Midbrain (tissue), 1 donor: ENCODE measurements around the gene PRAMEF12.
"Not testable (repeated sequence)": the region's sequence is repeated elsewhere in the genome, so short reads cannot be mapped to it uniquely, and the experiment has no call there.

Experiments used
- DNase-seq: peaks from one replicate; lab custom pipeline; 2025; lab: John Stamatoyannopoulos, UW

PRAMEF12 gene

GRCh38 chr1:12773438-12773837 is at the start of gene PRAMEF12:
TSS of gene PRAMEF12 (plus strand) at chr1:12773738. CDS start at chr1:12774868, 1,130 bp downstream.
- no peak for DNase-seq

GRCh38 chr1:12728391-12728790 is 45.1 kb upstream of the PRAMEF12 start:
- no peak for DNase-seq

GRCh38 chr1:12730156-12730555 is 43.4 kb upstream of the PRAMEF12 start:
- no peak for DNase-seq

GRCh38 chr1:12731084-12731483 is 42.5 kb upstream of the PRAMEF12 start:
- DNase-seq: not testable (repeated sequence)

GRCh38 chr1:12734651-12735050 is 38.9 kb upstream of the PRAMEF12 start:
- DNase-seq: no peak

- no peak for DNase-seq
Measured at GRCh38 chr1:12738934-12739333, 34.6 kb upstream of the PRAMEF12 start.

GRCh38 chr1:12739613-12740012 is 33.9 kb upstream of the PRAMEF12 start:
- DNase-seq: no peak

- no peak for DNase-seq
Measured at GRCh38 chr1:12741946-12742345, 31.6 kb upstream of the PRAMEF12 start.

- no peak for DNase-seq
Measured at GRCh38 chr1:12745126-12745991, 28.2 kb upstream of the PRAMEF12 start.

GRCh38 chr1:12745992-12746323 is 27.6 kb upstream of the PRAMEF12 start, which contains the start of gene CFAP107:
TSS of gene CFAP107 (plus strand) at chr1:12746200. CDS start at chr1:12746431, 231 bp downstream.
- no peak for DNase-seq

- DNase-seq: no peak
Measured at GRCh38 chr1:12748778-12749355, 24.7 kb upstream of the PRAMEF12 start.

- DNase-seq: no peak
Measured at GRCh38 chr1:12754738-12755137, 18.8 kb upstream of the PRAMEF12 start.

- no peak for DNase-seq
Measured at GRCh38 chr1:12756273-12756672, 17.3 kb upstream of the PRAMEF12 start.

GRCh38 chr1:12756768-12757413 is 16.6 kb upstream of the PRAMEF12 start:
- no peak for DNase-seq

GRCh38 chr1:12757836-12758235 is 15.7 kb upstream of the PRAMEF12 start:
- no peak for DNase-seq

- no peak for DNase-seq
Measured at GRCh38 chr1:12760256-12760795, 13.2 kb upstream of the PRAMEF12 start.

- DNase-seq: no peak
Measured at GRCh38 chr1:12761781-12762180, 11.8 kb upstream of the PRAMEF12 start.

- DNase-seq: no peak
Measured at GRCh38 chr1:12762766-12763165, 10.8 kb upstream of the PRAMEF12 start.

- no peak for DNase-seq
Measured at GRCh38 chr1:12763479-12763878, 10.1 kb upstream of the PRAMEF12 start.

- no peak for DNase-seq
Measured at GRCh38 chr1:12764016-12764415, 9.5 kb upstream of the PRAMEF12 start.

- DNase-seq: no peak
Measured at GRCh38 chr1:12769031-12769430, 4.5 kb upstream of the PRAMEF12 start.

- DNase-seq: no peak
Measured at GRCh38 chr1:12769976-12770505, 3.5 kb upstream of the PRAMEF12 start.
